ENCODE data around the gene MARCO.

DNA sequence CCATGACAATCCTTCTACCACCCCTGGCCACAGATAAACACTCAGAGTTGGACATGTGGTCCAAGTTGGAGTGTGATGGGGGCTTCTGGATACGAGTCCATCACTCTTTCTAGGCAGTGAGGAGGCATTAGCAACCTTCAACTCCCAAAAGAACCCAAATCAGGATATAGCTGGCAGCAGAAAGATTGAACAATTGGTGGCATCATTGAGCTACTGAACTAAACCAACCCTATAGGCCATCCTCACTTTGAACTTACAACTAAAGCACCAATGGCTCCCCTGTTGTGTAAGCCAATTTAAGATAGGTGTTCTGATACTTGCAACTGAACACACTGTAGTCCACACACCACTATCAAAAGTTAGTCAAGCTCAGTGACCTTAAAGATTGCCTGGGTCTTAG is 24.0 kb upstream of the MARCO start:
- TF ChIP-seq, protein P1, sequence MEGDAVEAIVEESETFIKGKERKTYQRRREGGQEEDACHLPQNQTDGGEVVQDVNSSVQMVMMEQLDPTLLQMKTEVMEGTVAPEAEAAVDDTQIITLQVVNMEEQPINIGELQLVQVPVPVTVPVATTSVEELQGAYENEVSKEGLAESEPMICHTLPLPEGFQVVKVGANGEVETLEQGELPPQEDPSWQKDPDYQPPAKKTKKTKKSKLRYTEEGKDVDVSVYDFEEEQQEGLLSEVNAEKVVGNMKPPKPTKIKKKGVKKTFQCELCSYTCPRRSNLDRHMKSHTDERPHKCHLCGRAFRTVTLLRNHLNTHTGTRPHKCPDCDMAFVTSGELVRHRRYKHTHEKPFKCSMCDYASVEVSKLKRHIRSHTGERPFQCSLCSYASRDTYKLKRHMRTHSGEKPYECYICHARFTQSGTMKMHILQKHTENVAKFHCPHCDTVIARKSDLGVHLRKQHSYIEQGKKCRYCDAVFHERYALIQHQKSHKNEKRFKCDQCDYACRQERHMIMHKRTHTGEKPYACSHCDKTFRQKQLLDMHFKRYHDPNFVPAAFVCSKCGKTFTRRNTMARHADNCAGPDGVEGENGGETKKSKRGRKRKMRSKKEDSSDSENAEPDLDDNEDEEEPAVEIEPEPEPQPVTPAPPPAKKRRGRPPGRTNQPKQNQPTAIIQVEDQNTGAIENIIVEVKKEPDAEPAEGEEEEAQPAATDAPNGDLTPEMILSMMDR (IDR thresholded peaks at IDR 0.05; ENCODE audit: poor library complexity, severe bottlenecking), result no peak
- TF ChIP-seq, protein P2, sequence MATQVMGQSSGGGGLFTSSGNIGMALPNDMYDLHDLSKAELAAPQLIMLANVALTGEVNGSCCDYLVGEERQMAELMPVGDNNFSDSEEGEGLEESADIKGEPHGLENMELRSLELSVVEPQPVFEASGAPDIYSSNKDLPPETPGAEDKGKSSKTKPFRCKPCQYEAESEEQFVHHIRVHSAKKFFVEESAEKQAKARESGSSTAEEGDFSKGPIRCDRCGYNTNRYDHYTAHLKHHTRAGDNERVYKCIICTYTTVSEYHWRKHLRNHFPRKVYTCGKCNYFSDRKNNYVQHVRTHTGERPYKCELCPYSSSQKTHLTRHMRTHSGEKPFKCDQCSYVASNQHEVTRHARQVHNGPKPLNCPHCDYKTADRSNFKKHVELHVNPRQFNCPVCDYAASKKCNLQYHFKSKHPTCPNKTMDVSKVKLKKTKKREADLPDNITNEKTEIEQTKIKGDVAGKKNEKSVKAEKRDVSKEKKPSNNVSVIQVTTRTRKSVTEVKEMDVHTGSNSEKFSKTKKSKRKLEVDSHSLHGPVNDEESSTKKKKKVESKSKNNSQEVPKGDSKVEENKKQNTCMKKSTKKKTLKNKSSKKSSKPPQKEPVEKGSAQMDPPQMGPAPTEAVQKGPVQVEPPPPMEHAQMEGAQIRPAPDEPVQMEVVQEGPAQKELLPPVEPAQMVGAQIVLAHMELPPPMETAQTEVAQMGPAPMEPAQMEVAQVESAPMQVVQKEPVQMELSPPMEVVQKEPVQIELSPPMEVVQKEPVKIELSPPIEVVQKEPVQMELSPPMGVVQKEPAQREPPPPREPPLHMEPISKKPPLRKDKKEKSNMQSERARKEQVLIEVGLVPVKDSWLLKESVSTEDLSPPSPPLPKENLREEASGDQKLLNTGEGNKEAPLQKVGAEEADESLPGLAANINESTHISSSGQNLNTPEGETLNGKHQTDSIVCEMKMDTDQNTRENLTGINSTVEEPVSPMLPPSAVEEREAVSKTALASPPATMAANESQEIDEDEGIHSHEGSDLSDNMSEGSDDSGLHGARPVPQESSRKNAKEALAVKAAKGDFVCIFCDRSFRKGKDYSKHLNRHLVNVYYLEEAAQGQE (IDR thresholded peaks at IDR 0.05; ENCODE audit: borderline replicate concordance), result no peak
- TF ChIP-seq EZH2 (IDR thresholded peaks at IDR 0.05; ENCODE audit: borderline replicate concordance, insufficient read depth, low read length, poor library complexity, severe bottlenecking), result no peak
- TF ChIP-seq POLR2AphosphoS5 (IDR thresholded peaks at IDR 0.05), result no peak
- TF ChIP-seq EP300 (conservative IDR thresholded peaks at IDR 0.05; ENCODE audit: poor library complexity, severe bottlenecking), result no peak
- no peak for TF ChIP-seq SMC3 (conservative IDR thresholded peaks at IDR 0.05; ENCODE audit: poor library complexity)
- no peak for TF ChIP-seq MXI1 (conservative IDR thresholded peaks at IDR 0.05; ENCODE audit: poor library complexity, severe bottlenecking)
- no peak for TF ChIP-seq TAF1 (IDR thresholded peaks at IDR 0.05; ENCODE audit: low read depth)
- TF ChIP-seq RAD21 (conservative IDR thresholded peaks at IDR 0.05), result no peak

All from neural cell (in vitro differentiated cells).